ENCODE measurements around the gene MEIS1.
A peak's percentile ranks its signal among the peaks of the same experiment; 100 is the strongest.

MEIS1 gene

GRCh38 chr2:66438498-66438833, 3.5 kb downstream of the MEIS1 start:
- H4K8ac ChIP-seq (ENCODE audit: low read depth, low read length) = no peak overlapping the region
- no peak overlapping the region for H3K23ac ChIP-seq (ENCODE audit: low read length)
- H3K4me3 ChIP-seq (ENCODE audit: low read depth, low read length) = no peak overlapping the region
- H2BK12ac ChIP-seq (ENCODE audit: low read length) = no peak overlapping the region
- H3K9me3 ChIP-seq (ENCODE audit: insufficient read depth, low read depth, low read length) = no peaks in the 10 kb centered on the region
- H3K9ac ChIP-seq (ENCODE audit: low read length) = peak overlapping the region; percentile 68
- no peak overlapping the region for H2AK5ac ChIP-seq (ENCODE audit: low read length)
- H3K4ac ChIP-seq (ENCODE audit: low read depth, low read length) = no peak overlapping the region
- H3K36me3 ChIP-seq (ENCODE audit: control insufficient read depth in 1 of 2, insufficient read depth in 2 of 2, low read length in 2 of 2) = peaks cover 6 to 13% of the 10 kb centered on the region in 2 experiments
- no peak for DNase-seq
- H3K14ac ChIP-seq (ENCODE audit: low read length) = peak overlapping the region; percentile 20
- no peak overlapping the region for H3K27ac ChIP-seq (ENCODE audit: low read depth, low read length)
- H4K12ac ChIP-seq (ENCODE audit: low read depth, low read length) = peak overlapping the region; percentile 19
- H3K79me2 ChIP-seq (ENCODE audit: control insufficient read depth, insufficient read depth, low read length, poor library complexity) = peaks cover 29% of the 10 kb centered on the region
- no peak overlapping the region for H2AFZ ChIP-seq (ENCODE audit: insufficient read depth, low read length, poor library complexity)
- H3K27me3 ChIP-seq (ENCODE audit: insufficient read depth, low read length) = no peaks in the 10 kb centered on the region
- no peak overlapping the region for H2BK5ac ChIP-seq (ENCODE audit: low read depth, low read length, poor library complexity)
- H4K91ac ChIP-seq (ENCODE audit: low read depth, low read length) = peak overlapping the region; percentile 11
- H3K79me1 ChIP-seq (ENCODE audit: low read length) = peaks cover 40% of the 10 kb centered on the region
- WGBS (ENCODE audit: extremely low coverage, insufficient coverage, insufficient read length) = no CpG with 5 or more reads among the region's 8 CpGs
- H3K4me2 ChIP-seq (ENCODE audit: low read length) = peak overlapping the region; percentile 80
- no peak overlapping the region for H3K18ac ChIP-seq (ENCODE audit: low read length)
- peak overlapping the region; percentile 12 for H2BK120ac ChIP-seq (ENCODE audit: insufficient read depth, low read length, poor library complexity)
- peaks cover 5 to 11% of the 10 kb centered on the region in 2 experiments for H3K4me1 ChIP-seq (ENCODE audit: control insufficient read depth in 1 of 2, insufficient read depth in 2 of 2, low read length in 2 of 2)

- Histone ChIP-seq H3K23ac (ENCODE audit: low read length) (no peak overlapping the region), H4K8ac (ENCODE audit: low read depth, low read length) (peak overlapping the region; percentile 72), H2AFZ (ENCODE audit: insufficient read depth, low read length, poor library complexity) (peak overlapping the region; percentile 10), H2BK120ac (ENCODE audit: insufficient read depth, low read length, poor library complexity) (peak overlapping the region; percentile 97), H4K91ac (ENCODE audit: low read depth, low read length) (peak overlapping the region; percentile 98), H3K9me3 (ENCODE audit: insufficient read depth, low read depth, low read length) (no peaks in the 10 kb centered on the region), H2BK12ac (ENCODE audit: low read length) (peak overlapping the region; percentile 93), H2BK5ac (ENCODE audit: low read depth, low read length, poor library complexity) (peak overlapping the region; percentile 79), H2AK5ac (ENCODE audit: low read length) (peak overlapping the region; percentile 96), H3K79me1 (ENCODE audit: low read length) (peaks cover 39% of the 10 kb centered on the region), H3K27ac (ENCODE audit: low read depth, low read length) (peak overlapping the region; percentile 66), H3K4me1 (ENCODE audit: control insufficient read depth in 1 of 2, insufficient read depth in 2 of 2, low read length in 2 of 2) (peaks cover 12 to 16% of the 10 kb centered on the region in 2 experiments), H3K79me2 (ENCODE audit: control insufficient read depth, insufficient read depth, low read length, poor library complexity) (peaks cover 25% of the 10 kb centered on the region), H3K27me3 (ENCODE audit: insufficient read depth, low read length) (no peaks in the 10 kb centered on the region), H4K12ac (ENCODE audit: low read depth, low read length) (peak overlapping the region; percentile 88), H3K4ac (ENCODE audit: low read depth, low read length) (peak overlapping the region; percentile 99), H3K4me3 (ENCODE audit: low read depth, low read length) (peak overlapping the region; percentile 46), H3K14ac (ENCODE audit: low read length) (peak overlapping the region; percentile 94), H3K4me2 (ENCODE audit: low read length) (peak overlapping the region; percentile 63), H3K36me3 (ENCODE audit: control insufficient read depth in 1 of 2, insufficient read depth in 2 of 2, low read length in 2 of 2) (peaks cover 12 to 16% of the 10 kb centered on the region in 2 experiments), H3K18ac (ENCODE audit: low read length) (peak overlapping the region; percentile 98), H3K9ac (ENCODE audit: low read length) (peak overlapping the region; percentile 90)
- DNase-seq = no peak
- WGBS (ENCODE audit: extremely low coverage, insufficient coverage, insufficient read length) = no CpG with 5 or more reads among the region's 37 CpGs
Observed at GRCh38 chr2:66438891-66439811, 4.2 kb downstream of the MEIS1 start.

GRCh38 chr2:66439812-66440542, 5.1 kb downstream of the MEIS1 start:
- peak overlapping the region; percentile 94 for H3K14ac ChIP-seq (ENCODE audit: low read length)
- peak overlapping the region; percentile 66 for H3K27ac ChIP-seq (ENCODE audit: low read depth, low read length)
- no peak overlapping the region for H2AK5ac ChIP-seq (ENCODE audit: low read length)
- H3K79me2 ChIP-seq (ENCODE audit: control insufficient read depth, insufficient read depth, low read length, poor library complexity) = peaks cover 20% of the 10 kb centered on the region
- H3K36me3 ChIP-seq (ENCODE audit: control insufficient read depth in 1 of 2, insufficient read depth in 2 of 2, low read length in 2 of 2) = peaks cover 13 to 18% of the 10 kb centered on the region in 2 experiments
- H3K27me3 ChIP-seq (ENCODE audit: insufficient read depth, low read length) = no peaks in the 10 kb centered on the region
- peak overlapping the region; percentile 39 for H2BK12ac ChIP-seq (ENCODE audit: low read length)
- H4K91ac ChIP-seq (ENCODE audit: low read depth, low read length) = peak overlapping the region; percentile 98
- H3K9me3 ChIP-seq (ENCODE audit: insufficient read depth, low read depth, low read length) = no peaks in the 10 kb centered on the region
- H3K23ac ChIP-seq (ENCODE audit: low read length) = no peak overlapping the region
- H2AFZ ChIP-seq (ENCODE audit: insufficient read depth, low read length, poor library complexity) = no peak overlapping the region
- H2BK5ac ChIP-seq (ENCODE audit: low read depth, low read length, poor library complexity) = peak overlapping the region; percentile 79
- H3K4ac ChIP-seq (ENCODE audit: low read depth, low read length) = peak overlapping the region; percentile 99
- peak overlapping the region; percentile 63 for H3K4me2 ChIP-seq (ENCODE audit: low read length)
- peak overlapping the region; percentile 56 for H3K4me3 ChIP-seq (ENCODE audit: low read depth, low read length)
- H3K4me1 ChIP-seq (ENCODE audit: control insufficient read depth in 1 of 2, insufficient read depth in 2 of 2, low read length in 2 of 2) = peaks cover 16% of the 10 kb centered on the region in 2 experiments
- H2BK120ac ChIP-seq (ENCODE audit: insufficient read depth, low read length, poor library complexity) = peak overlapping the region; percentile 97
- WGBS (ENCODE audit: extremely low coverage, insufficient coverage, insufficient read length) = no CpG with 5 or more reads among the region's 36 CpGs
- DNase-seq = no peak
- peaks cover 34% of the 10 kb centered on the region for H3K79me1 ChIP-seq (ENCODE audit: low read length)
- peak overlapping the region; percentile 51 for H4K12ac ChIP-seq (ENCODE audit: low read depth, low read length)
- peak overlapping the region; percentile 79 for H4K8ac ChIP-seq (ENCODE audit: low read depth, low read length)
- H3K9ac ChIP-seq (ENCODE audit: low read length) = peak overlapping the region; percentile 90
- peak overlapping the region; percentile 14 for H3K18ac ChIP-seq (ENCODE audit: low read length)

- no peak overlapping the region for H3K23ac ChIP-seq (ENCODE audit: low read length)
- no CpG with 5 or more reads among the region's 20 CpGs for WGBS (ENCODE audit: extremely low coverage, insufficient coverage, insufficient read length)
Observed at GRCh38 chr2:66440708-66441497, 6.0 kb downstream of the MEIS1 start.

More at GRCh38 chr2:66440708-66441497, 6.0 kb downstream of the MEIS1 start:
- H3K4me1 ChIP-seq (ENCODE audit: control insufficient read depth in 1 of 2, insufficient read depth in 2 of 2, low read length in 2 of 2) = peaks cover 23% of the 10 kb centered on the region in 2 experiments
- no peak overlapping the region for H2AK5ac ChIP-seq (ENCODE audit: low read length)
- H2BK120ac ChIP-seq (ENCODE audit: insufficient read depth, low read length, poor library complexity) = no peak overlapping the region
- H3K9ac ChIP-seq (ENCODE audit: low read length) = peak overlapping the region; percentile 55
- H3K79me1 ChIP-seq (ENCODE audit: low read length) = peaks cover 42% of the 10 kb centered on the region
- DNase-seq = no peak
- H2AFZ ChIP-seq (ENCODE audit: insufficient read depth, low read length, poor library complexity) = no peak overlapping the region
- no peak overlapping the region for H2BK5ac ChIP-seq (ENCODE audit: low read depth, low read length, poor library complexity)
- H2BK12ac ChIP-seq (ENCODE audit: low read length) = no peak overlapping the region
- H3K4ac ChIP-seq (ENCODE audit: low read depth, low read length) = peak overlapping the region; percentile 39
- H4K91ac ChIP-seq (ENCODE audit: low read depth, low read length) = peak overlapping the region; percentile 10
- peaks cover 13 to 18% of the 10 kb centered on the region in 2 experiments for H3K36me3 ChIP-seq (ENCODE audit: control insufficient read depth in 1 of 2, insufficient read depth in 2 of 2, low read length in 2 of 2)
- H3K79me2 ChIP-seq (ENCODE audit: control insufficient read depth, insufficient read depth, low read length, poor library complexity) = peaks cover 27% of the 10 kb centered on the region
- no peaks in the 10 kb centered on the region for H3K9me3 ChIP-seq (ENCODE audit: insufficient read depth, low read depth, low read length)
- H3K27me3 ChIP-seq (ENCODE audit: insufficient read depth, low read length) = no peaks in the 10 kb centered on the region
- no peak overlapping the region for H4K8ac ChIP-seq (ENCODE audit: low read depth, low read length)
- H3K14ac ChIP-seq (ENCODE audit: low read length) = peak overlapping the region; percentile 2
- H3K4me2 ChIP-seq (ENCODE audit: low read length) = peak overlapping the region; percentile 63
- no peak overlapping the region for H3K18ac ChIP-seq (ENCODE audit: low read length)
- H3K4me3 ChIP-seq (ENCODE audit: low read depth, low read length) = no peak overlapping the region
- H4K12ac ChIP-seq (ENCODE audit: low read depth, low read length) = no peak overlapping the region
- peak overlapping the region; percentile 3 for H3K27ac ChIP-seq (ENCODE audit: low read depth, low read length)
